ENCODE results near the gene PDGFA.
A peak's percentile ranks its signal among the peaks of the same experiment; 100 is the strongest.

PDGFA gene

GRCh38 chr7:519484-520390 is at the start of gene PDGFA:
Gene PDGFA, minus strand, starts transcription at chr7:519846. Its CDS starts 845 bp downstream, at chr7:519001.
- DNase-seq (ENCODE audit: extremely low read depth, low read depth), result no peak
- H3K4me3 ChIP-seq (replicated peaks; ENCODE audit: low read depth, low read length), result peak within 1 kb of the TSS; percentile 38
- no peak for TF ChIP-seq CTCF (IDR thresholded peaks at IDR 0.05; ENCODE audit: low read depth, low read length, missing control alignments)

DNA sequence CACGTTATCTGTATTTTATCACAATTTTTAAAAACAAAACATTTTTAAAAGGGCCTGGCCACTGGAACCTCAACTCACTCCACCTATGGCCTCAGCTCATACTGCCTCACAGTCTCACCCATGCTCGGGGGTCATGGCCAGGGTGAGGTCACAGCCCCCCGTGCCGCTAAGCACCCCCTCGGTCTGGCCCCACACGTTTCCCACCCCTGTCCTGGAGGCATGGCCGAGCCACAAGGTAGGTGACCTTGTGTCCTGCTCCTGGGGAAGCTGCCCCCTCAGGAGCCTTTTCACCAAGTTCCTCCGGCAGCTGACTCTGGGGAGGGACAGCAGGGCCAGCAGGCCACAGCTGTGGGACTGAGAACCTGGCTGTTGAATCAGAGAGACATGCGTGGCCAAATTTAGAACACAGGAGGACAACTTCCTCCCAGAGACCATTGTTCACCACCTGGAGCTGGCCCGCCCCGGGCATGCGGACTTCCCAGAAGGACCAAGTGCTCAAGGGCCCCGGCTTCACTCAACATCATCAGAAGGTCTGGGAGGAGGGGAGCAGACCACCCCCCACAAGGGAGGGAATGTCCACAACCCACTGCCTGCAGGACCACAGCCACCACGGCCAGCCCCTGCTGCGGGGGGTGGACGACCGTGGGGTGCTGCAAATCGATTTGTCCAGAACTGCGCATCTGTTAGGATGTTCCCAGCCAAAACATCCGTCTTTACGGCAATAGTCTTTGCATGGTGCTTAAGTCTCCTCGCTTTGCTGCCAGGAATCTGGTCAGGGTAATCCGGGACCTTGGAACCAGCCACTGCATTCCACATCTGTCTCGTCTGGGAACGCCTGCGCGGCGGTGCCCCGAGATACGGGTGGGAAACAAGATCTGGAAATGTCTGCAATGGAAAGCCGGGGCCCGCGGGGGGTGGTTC is 48.6 kb upstream of the PDGFA start:
- TF ChIP-seq CTCF (IDR thresholded peaks at IDR 0.05; ENCODE audit: low read depth, low read length, missing control alignments), result no peak
- no peak for DNase-seq (ENCODE audit: extremely low read depth, low read depth)
- no peak overlapping the region for H3K4me3 ChIP-seq (replicated peaks; ENCODE audit: low read depth, low read length)

GRCh38 chr7:567305-567883 is 47.7 kb upstream of the PDGFA start:
- no peak for DNase-seq (ENCODE audit: extremely low read depth, low read depth)
- no peak for TF ChIP-seq CTCF (IDR thresholded peaks at IDR 0.05; ENCODE audit: low read depth, low read length, missing control alignments)
- H3K4me3 ChIP-seq (replicated peaks; ENCODE audit: low read depth, low read length), result no peak overlapping the region

- H3K4me3 ChIP-seq (replicated peaks; ENCODE audit: low read depth, low read length), result no peak overlapping the region
- DNase-seq (ENCODE audit: extremely low read depth, low read depth), result no peak
- no peak for TF ChIP-seq CTCF (IDR thresholded peaks at IDR 0.05; ENCODE audit: low read depth, low read length, missing control alignments)
These were observed 46.5 kb upstream of the PDGFA start for GRCh38 chr7:566100-566499.

- no peak overlapping the region for H3K4me3 ChIP-seq (replicated peaks; ENCODE audit: low read depth, low read length)
- DNase-seq (ENCODE audit: extremely low read depth, low read depth), result no peak
These were observed 44.7 kb upstream of the PDGFA start for GRCh38 chr7:564176-564865.

More at GRCh38 chr7:564176-564865, 44.7 kb upstream of the PDGFA start:
- TF ChIP-seq CTCF (IDR thresholded peaks at IDR 0.05; ENCODE audit: low read depth, low read length, missing control alignments), result no peak
